Esophagus muscularis mucosa (tissue), 4 donors: ENCODE measurements around the gene OR13C8. TPM values are rescaled to one million over a fixed set of nuclear protein-coding genes. Genes with fewer than 3 reads are reported as not detected.
"Not testable (repeated sequence)": the region's sequence is repeated elsewhere in the genome, so short reads cannot be mapped to it uniquely, and the experiment has no call there.

ENCODE experiments used
- DNase-seq: peaks from one replicate; pipeline ENCODE4 v3.0.0-alpha.2; 2017; ENCODE audit errors: extremely low spot score
- H3K27ac ChIP-seq, 4 donors: fragments of 200-600 bp; sonication (generic); replicated peaks in 1 of 4; 1 replicate in 3 of 4; 2 replicates in 1 of 4; pipeline ENCODE4 v1.5.1; 2016 to 2019; ENCODE audit warnings: mild to moderate bottlenecking in 1 of 4
- H3K27me3 ChIP-seq, 4 donors: fragments of 200-600 bp; sonication (generic); one replicate each; pipeline versions ENCODE4 v1.5.1 to v1.6.0; 2016 to 2019
- H3K36me3 ChIP-seq, 4 donors: fragments of 200-600 bp; sonication (generic); one replicate each; pipeline ENCODE4 v1.5.1; 2016 to 2019
- H3K4me1 ChIP-seq, 4 donors: fragments of 200-600 bp; sonication (generic); one replicate each; pipeline ENCODE4 v1.5.1; 2016 to 2019
- H3K4me3 ChIP-seq, 4 donors: fragments of 200-600 bp; sonication (generic); 1 replicate in 2 of 4; 2 replicates in 2 of 4; pipeline ENCODE4 v1.5.1; 2016 to 2019; ENCODE audit warnings: mild to moderate bottlenecking in 4 of 4, moderate library complexity in 1 of 4
- H3K9me3 ChIP-seq, 4 donors: fragments of 200-600 bp; sonication (generic); 1 replicate in 3 of 4; 2 replicates in 1 of 4; pipeline ENCODE4 v1.5.1; 2016 to 2019
- EP300 ChIP-seq: sonication (generic); formaldehyde crosslinking; IDR thresholded peaks from one replicate; pipeline ENCODE4 v1.6.1; 2017; ENCODE audit warnings: antibody characterized with exemption
- POLR2A ChIP-seq: fragments of 450-650 bp; IDR thresholded peaks from one replicate; pipeline ENCODE4 v1.6.1; 2017; ENCODE audit warnings: antibody characterized with exemption, moderate library complexity, mild to moderate bottlenecking, low read depth
- POLR2AphosphoS5 ChIP-seq, 2 donors: sonication (generic); formaldehyde crosslinking; IDR thresholded peaks; one replicate each; pipeline ENCODE4 v1.6.1; 2017; ENCODE audit warnings: antibody characterized with exemption in 2 of 2
- WGBS: methylation state at CpG from one replicate; pipeline ENCODE4 v1.1.5; 2018; 5-methylcytosine and 5-hydroxymethylcytosine counted together
- intact Hi-C: fragments of 100-400 bp; cut with DNase I; formaldehyde crosslinking; loops from one replicate; pipeline ENCODE4 v1.15.1; 2023
- total RNA-seq, 4 donors: library from RNA; depleted of rRNA; stranded (reverse); fragments of >200 nt; gene quantifications; one replicate each; pipeline versions ENCODE4 v1.1.0 to v1.2.1, GENCODE V29; 2016
- TF ChIP-seq, protein P1 (sequence below), 3 experiments: fragments of 200-600 bp in 2 of 3; fragments of 450-650 bp in 1 of 3; sonication (generic) in 2 of 3; IDR thresholded peaks; one replicate each; pipeline ENCODE4 v1.5.1; 2017 to 2019; ENCODE audit warnings: antibody characterized with exemption in 3 of 3, mild to moderate bottlenecking in 2 of 3, moderate library complexity in 1 of 3

OR13C8 gene
- total RNA-seq, 4 donors from 2014 or later = not detected

DNA sequence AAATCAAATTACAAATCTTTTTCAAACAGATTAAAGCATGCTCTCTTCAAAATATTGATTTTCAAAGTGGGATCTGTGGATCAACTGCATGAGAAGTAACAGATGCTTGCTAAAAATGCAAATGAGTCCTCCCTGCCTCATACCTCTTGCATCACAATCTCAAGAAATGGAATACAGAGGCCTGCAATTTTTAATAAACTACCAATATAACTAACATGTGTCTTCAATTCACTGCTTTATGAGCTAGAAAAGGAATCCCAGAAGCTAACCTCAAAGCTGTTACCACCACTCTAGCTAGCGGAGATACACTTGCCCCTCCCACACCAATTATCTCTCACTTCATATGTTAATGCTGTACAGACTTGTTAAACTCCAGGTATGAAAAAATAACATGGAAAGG, 20.7 kb downstream of the OR13C8 start:
- Histone ChIP-seq H3K9me3 (peaks cover 0 to 9% (median 3%) of the 10 kb centered on the region in 4 donors), H3K4me1 (no peaks in the 10 kb centered on the region), H3K27ac (no peak overlapping the region), H3K36me3 (no peaks in the 10 kb centered on the region), H3K4me3 (no peak overlapping the region), H3K27me3 (no peaks in the 10 kb centered on the region)
- intact Hi-C loops = no loop called here
- DNase-seq = no peak
- 0% methylated on average over 1 of the region's 1 CpG for WGBS
- TF ChIP-seq POLR2A = no peak
- no peak for TF ChIP-seq POLR2AphosphoS5 (IDR thresholded peaks at IDR 0.05)
- TF ChIP-seq, protein P1, sequence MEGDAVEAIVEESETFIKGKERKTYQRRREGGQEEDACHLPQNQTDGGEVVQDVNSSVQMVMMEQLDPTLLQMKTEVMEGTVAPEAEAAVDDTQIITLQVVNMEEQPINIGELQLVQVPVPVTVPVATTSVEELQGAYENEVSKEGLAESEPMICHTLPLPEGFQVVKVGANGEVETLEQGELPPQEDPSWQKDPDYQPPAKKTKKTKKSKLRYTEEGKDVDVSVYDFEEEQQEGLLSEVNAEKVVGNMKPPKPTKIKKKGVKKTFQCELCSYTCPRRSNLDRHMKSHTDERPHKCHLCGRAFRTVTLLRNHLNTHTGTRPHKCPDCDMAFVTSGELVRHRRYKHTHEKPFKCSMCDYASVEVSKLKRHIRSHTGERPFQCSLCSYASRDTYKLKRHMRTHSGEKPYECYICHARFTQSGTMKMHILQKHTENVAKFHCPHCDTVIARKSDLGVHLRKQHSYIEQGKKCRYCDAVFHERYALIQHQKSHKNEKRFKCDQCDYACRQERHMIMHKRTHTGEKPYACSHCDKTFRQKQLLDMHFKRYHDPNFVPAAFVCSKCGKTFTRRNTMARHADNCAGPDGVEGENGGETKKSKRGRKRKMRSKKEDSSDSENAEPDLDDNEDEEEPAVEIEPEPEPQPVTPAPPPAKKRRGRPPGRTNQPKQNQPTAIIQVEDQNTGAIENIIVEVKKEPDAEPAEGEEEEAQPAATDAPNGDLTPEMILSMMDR (IDR thresholded peaks at IDR 0.05) = no peak
- TF ChIP-seq EP300 = no peak

DNA sequence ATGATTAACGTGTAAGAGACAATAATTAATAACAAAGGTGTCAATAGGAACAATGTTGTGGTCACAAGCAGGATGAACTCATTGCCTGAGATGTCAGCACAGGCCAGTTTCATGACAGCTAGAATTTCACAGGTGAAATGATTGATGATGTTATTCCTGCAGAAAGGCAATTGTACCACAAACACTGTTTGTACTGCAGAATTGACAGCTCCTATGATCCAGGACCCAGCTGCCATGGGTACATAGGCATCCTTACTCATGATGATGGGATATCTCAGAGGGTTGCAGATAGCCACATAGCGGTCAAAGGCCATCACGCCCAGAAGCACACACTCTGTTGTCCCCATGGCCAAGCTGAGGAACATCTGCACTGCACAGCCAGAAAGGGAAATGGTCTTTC, 29.8 kb downstream of the OR13C8 start:
- DNase-seq, intact Hi-C loops: not testable (repeated sequence)

DNA sequence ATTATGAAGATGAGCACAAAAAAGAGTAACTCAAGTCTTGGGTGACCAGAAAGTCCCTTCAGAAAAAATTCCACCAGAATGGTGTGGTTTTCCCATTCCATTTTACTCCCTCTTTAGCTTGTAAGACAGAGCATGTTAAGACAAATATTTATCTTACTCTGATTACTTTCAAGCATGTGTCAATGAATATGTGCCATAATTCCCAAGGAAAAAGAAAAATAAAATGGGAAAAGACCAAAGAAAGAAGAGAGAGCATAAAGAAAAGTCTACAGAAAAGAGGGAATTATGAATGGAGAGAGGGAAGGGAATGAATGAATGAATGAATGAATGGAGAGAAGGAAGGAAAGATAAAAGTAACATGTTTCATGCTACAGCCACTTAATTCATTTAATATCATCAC, 30.3 kb downstream of the OR13C8 start, which contains the start of gene OR13C5:
Gene OR13C5, minus strand, starts transcription at position 101 of the 400 bp plus-strand sequence. Its CDS starts 0 bp downstream, at position 101.
- H3K27me3 ChIP-seq, H3K27ac ChIP-seq, intact Hi-C loops, DNase-seq, H3K9me3 ChIP-seq, H3K36me3 ChIP-seq, H3K4me3 ChIP-seq, H3K4me1 ChIP-seq: not testable (repeated sequence)

More for the DNA sequence above, 29.8 kb downstream of the OR13C8 start:
- H3K4me3 ChIP-seq, H3K27me3 ChIP-seq, H3K9me3 ChIP-seq, H3K4me1 ChIP-seq, H3K27ac ChIP-seq, H3K36me3 ChIP-seq: not testable (repeated sequence)
- 75% methylated on average over 1 of the region's 3 CpGs for WGBS

DNA sequence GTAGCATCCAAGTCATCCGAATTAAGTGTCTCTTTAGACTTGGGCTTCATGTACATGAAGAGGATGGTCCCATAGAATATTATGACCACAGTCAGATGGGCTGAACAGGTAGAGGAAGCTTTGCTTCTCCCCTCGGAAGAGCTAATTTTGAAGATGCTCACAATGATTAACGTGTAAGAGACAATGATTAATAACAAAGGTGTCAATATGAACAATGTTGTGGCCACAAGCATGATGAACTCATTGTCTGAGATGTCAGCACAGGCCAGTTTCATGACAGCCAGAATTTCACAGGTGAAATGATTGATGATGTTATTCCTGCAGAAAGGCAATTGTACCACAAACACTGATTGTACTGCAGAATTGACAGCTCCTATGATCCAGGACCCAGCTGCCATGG, 35.8 kb downstream of the OR13C8 start:
- DNase-seq = no peak
- H3K36me3 ChIP-seq = no peaks in the 10 kb centered on the region
- no peaks in the 10 kb centered on the region for H3K9me3 ChIP-seq
- H3K27ac ChIP-seq = no peak overlapping the region
- TF ChIP-seq, protein P1 (IDR thresholded peaks at IDR 0.05) = no peak
- TF ChIP-seq POLR2A (no peak), EP300 (no peak), POLR2AphosphoS5 (IDR thresholded peaks at IDR 0.05) (no peak)
- intact Hi-C loops = no loop called here
- H3K4me3 ChIP-seq = no peak overlapping the region
- no peaks in the 10 kb centered on the region for H3K4me1 ChIP-seq
- WGBS = 73% methylated on average over 3 of the region's 3 CpGs
- H3K27me3 ChIP-seq = no peaks in the 10 kb centered on the region

DNA sequence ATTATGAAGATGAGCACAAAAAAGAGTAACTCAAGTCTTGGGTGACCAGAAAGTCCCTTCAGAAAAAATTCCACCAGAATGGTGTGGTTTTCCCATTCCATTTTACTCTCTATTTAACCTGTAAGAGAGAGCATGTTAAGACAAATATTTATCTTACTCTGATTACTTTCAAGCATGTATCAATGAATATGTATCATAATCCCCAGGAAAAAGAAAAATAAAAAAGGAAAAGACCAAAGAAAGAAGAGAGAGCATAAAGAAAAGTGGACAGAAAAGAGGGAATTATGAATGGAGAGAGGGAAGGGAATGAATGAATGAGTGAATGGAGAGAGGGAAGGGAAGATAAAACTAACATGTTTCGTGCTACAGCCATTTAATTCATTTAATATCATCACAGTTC, 36.6 kb downstream of the OR13C8 start, which contains the start of gene OR13C2:
Gene OR13C2, minus strand, starts transcription at position 101 of the 400 bp plus-strand sequence. Its CDS starts 0 bp downstream, at position 101.
- H3K4me1 ChIP-seq, H3K4me3 ChIP-seq, H3K27me3 ChIP-seq, H3K36me3 ChIP-seq, DNase-seq, H3K27ac ChIP-seq, H3K9me3 ChIP-seq, intact Hi-C loops: not testable (repeated sequence)
- WGBS = 71% methylated on average over 1 of the region's 1 CpG

DNA sequence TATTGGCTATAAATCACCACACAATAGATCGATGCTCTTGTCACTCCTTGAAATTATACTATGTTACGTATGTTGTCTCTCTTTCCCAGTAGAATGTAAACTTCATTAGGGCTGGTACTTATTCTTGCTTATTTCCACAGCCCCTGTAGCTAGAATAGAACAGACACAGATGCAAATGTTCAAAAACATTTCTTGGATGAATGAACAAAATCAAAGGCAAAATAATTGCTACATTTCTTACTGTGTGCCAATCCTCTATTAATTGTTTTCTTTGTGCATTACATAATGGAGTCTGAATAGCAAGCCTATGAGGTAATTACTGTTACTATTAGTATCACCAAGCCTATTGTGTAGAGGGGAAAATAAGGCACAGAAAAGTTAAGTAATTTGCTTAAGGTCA, 37.2 kb downstream of the OR13C8 start:
- TF ChIP-seq, protein P1 (IDR thresholded peaks at IDR 0.05) = no peak
- TF ChIP-seq POLR2A (no peak), EP300 (no peak), POLR2AphosphoS5 (IDR thresholded peaks at IDR 0.05) (no peak)
- H3K4me1 ChIP-seq = no peaks in the 10 kb centered on the region
- no peak overlapping the region for H3K27ac ChIP-seq
- intact Hi-C loops = no loop called here
- 69% methylated on average over 2 of the region's 2 CpGs for WGBS
- H3K36me3 ChIP-seq = no peaks in the 10 kb centered on the region
- DNase-seq = no peak
- no peaks in the 10 kb centered on the region for H3K9me3 ChIP-seq
- H3K27me3 ChIP-seq = no peaks in the 10 kb centered on the region
- no peak overlapping the region for H3K4me3 ChIP-seq
